GM20000 (cell line): ENCODE results near the gene PRDM9.
"Not testable (repeated sequence)": the region's sequence is repeated elsewhere in the genome, so short reads cannot be mapped to it uniquely, and the experiment has no call there.

ENCODE experiments used
- DNase-seq: peaks from one replicate; pipeline ENCODE4 v3.0.0; 2012; ENCODE audit warnings: low spot score
- CTCF ChIP-seq: IDR thresholded peaks from 2 replicates; pipeline ENCODE4 v1.5.1; 2012; ENCODE audit warnings: mild to moderate bottlenecking, control low read depth; ENCODE audit errors: extremely low read depth, missing control alignments

The PRDM9 gene

GRCh38 chr5:23474315-23474714 is 33.1 kb upstream of the PRDM9 start:
- TF ChIP-seq CTCF = no peak
- DNase-seq = no peak

GRCh38 chr5:23476580-23476979 is 30.8 kb upstream of the PRDM9 start:
- DNase-seq = no peak
- TF ChIP-seq CTCF = no peak

GRCh38 chr5:23482642-23483041 is 24.8 kb upstream of the PRDM9 start:
- no peak for DNase-seq
- no peak for TF ChIP-seq CTCF

GRCh38 chr5:23483090-23483489 is 24.3 kb upstream of the PRDM9 start:
- no peak for DNase-seq
- no peak for TF ChIP-seq CTCF

DNA sequence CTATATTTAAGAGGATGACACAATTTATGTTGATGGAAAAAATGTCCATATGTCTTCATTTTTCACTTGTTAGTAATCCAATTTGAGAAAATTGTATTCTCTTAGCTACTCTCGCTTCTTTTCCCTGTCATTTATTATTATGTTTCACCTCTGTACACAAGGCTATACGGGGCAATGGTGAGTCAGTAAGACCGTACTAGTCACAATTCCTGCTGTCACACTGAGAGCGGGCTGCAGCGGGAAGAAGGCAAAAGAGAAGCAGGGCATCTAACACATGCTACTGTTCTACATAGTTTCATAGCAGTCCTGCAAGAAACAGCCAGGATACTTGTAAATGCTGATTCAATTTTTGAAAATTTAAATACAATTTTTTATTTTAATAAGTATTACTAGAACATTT is 23.3 kb upstream of the PRDM9 start:
- no peak for TF ChIP-seq CTCF
- DNase-seq = no peak

DNA sequence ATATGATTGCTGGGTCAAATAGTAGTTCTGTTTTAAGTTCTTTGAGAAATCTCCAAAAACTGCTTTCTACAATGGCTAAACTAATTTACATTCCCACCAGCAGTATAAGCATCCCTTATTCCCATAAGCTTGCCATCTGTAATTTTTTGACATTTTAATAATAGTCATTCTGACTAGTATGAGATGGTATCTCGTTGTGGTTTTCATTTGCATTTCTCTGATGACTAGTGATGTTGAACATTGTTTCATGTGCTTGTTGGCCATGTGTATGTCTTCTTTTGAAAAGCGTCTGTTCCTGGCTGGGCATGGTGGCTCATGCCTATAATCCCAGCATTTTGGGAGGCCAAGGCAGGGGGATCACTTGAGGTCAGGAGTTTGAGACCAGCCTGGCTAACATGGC is 21.2 kb upstream of the PRDM9 start:
- DNase-seq = not testable (repeated sequence)

GRCh38 chr5:23490993-23491392 is 16.4 kb upstream of the PRDM9 start:
- no peak for TF ChIP-seq CTCF
- no peak for DNase-seq

GRCh38 chr5:23494558-23494957 is 12.9 kb upstream of the PRDM9 start:
- TF ChIP-seq CTCF = no peak
- no peak for DNase-seq
